ENCODE data around the gene FREY1.

DNA sequence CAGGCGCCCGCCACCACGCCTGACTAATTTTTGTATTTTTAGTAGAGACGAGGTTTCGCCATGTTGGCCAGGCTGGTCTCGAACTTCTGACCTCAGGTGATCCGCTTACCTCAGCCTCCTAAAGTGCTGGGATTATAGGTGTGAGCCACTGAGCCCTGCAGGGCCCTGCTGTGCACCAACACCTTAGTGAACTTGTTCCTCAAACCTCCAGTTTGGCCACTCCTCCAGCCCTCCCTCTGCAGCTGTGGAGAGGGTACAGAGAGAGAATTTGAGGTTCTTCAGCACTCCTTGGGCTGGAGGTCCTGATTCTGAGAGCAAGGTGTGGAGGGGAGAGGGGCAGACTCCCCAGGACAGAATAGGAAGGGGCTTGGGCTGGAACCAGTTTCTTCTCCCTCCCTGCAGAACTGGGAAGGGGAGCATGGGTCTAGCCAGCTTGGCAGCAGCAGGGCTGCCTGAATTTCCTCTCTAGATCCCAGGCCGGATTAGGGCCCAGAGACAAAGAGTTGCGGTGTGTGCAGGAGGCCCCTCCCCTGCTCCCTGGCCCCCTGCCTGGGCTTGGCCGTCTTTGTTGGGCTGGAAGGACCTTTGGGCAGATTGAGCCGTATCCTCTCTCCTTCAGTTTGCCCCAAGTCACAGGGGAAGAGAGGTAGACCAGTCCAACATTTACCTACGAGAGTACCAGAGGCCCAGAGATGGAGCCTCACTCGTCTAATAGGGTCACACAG, 12.9 kb upstream of the FREY1 start:
- TF ChIP-seq, protein P1, sequence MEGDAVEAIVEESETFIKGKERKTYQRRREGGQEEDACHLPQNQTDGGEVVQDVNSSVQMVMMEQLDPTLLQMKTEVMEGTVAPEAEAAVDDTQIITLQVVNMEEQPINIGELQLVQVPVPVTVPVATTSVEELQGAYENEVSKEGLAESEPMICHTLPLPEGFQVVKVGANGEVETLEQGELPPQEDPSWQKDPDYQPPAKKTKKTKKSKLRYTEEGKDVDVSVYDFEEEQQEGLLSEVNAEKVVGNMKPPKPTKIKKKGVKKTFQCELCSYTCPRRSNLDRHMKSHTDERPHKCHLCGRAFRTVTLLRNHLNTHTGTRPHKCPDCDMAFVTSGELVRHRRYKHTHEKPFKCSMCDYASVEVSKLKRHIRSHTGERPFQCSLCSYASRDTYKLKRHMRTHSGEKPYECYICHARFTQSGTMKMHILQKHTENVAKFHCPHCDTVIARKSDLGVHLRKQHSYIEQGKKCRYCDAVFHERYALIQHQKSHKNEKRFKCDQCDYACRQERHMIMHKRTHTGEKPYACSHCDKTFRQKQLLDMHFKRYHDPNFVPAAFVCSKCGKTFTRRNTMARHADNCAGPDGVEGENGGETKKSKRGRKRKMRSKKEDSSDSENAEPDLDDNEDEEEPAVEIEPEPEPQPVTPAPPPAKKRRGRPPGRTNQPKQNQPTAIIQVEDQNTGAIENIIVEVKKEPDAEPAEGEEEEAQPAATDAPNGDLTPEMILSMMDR (IDR thresholded peaks at IDR 0.05; ENCODE audit: extremely low read depth in 1 of 2, insufficient read depth in 1 of 2, low read depth in 1 of 2, low read length in 2 of 2): no peak
- TF ChIP-seq EZH2 (IDR thresholded peaks at IDR 0.05; ENCODE audit: borderline replicate concordance, low read depth, low read length, severe bottlenecking) (no peak), MYC (IDR thresholded peaks at IDR 0.05; ENCODE audit: low read depth, low read length) (no peak), POLR2A (IDR thresholded peaks at IDR 0.05; ENCODE audit: low read depth, low read length) (no peak), JUN (IDR thresholded peaks at IDR 0.05; ENCODE audit: borderline replicate concordance, insufficient read depth, insufficient read length, low read depth) (no peak), POLR2AphosphoS5 (IDR thresholded peaks at IDR 0.05; ENCODE audit: insufficient read depth, low read depth, low read length) (no peak), FOS (IDR thresholded peaks at IDR 0.05; ENCODE audit: borderline replicate concordance, insufficient read depth, low read length) (no peak), GATA2 (IDR thresholded peaks at IDR 0.05; ENCODE audit: insufficient read depth, insufficient read length, low read depth, low read length) (no peak)
- TF ChIP-seq, protein P2, sequence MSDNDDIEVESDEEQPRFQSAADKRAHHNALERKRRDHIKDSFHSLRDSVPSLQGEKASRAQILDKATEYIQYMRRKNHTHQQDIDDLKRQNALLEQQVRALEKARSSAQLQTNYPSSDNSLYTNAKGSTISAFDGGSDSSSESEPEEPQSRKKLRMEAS (IDR thresholded peaks at IDR 0.05; ENCODE audit: insufficient read depth, insufficient read length): no peak
